WERI-Rb-1 (cell line): Measurements from ENCODE around the gene CIT.

ENCODE experiments used
- DNase-seq: peaks from one replicate; pipeline ENCODE4 v3.0.0-alpha.2; 2020
- H3K27ac ChIP-seq: fragments of 250-450 bp; sonication (Bioruptor Pico); 2 replicates; pipeline ENCODE4 v1.5.1; 2020; ENCODE audit warnings: mild to moderate bottlenecking, moderate library complexity
- H3K27me3 ChIP-seq: fragments of 250-450 bp; sonication (Bioruptor Pico); 2 replicates; pipeline ENCODE4 v1.5.1; 2021; ENCODE audit warnings: mild to moderate bottlenecking, low read depth, moderate library complexity; ENCODE audit not compliant: insufficient read depth, severe bottlenecking
- H3K36me3 ChIP-seq: fragments of 250-450 bp; sonication (Bioruptor Pico); 2 replicates; pipeline ENCODE4 v1.5.1; 2020; ENCODE audit warnings: mild to moderate bottlenecking, moderate library complexity
- H3K4me3 ChIP-seq: 2 replicates; pipeline ENCODE4 v1.5.1; 2011; ENCODE audit warnings: low read depth, mild to moderate bottlenecking, control low read depth, low read length
- H3K9me3 ChIP-seq: fragments of 250-450 bp; sonication (Bioruptor Pico); 2 replicates; pipeline ENCODE4 v1.5.1; 2021; ENCODE audit warnings: mild to moderate bottlenecking, moderate library complexity; ENCODE audit not compliant: severe bottlenecking
- CTCF ChIP-seq: IDR thresholded peaks from 2 replicates; pipeline ENCODE4 v1.5.1; 2011; ENCODE audit warnings: low read depth, mild to moderate bottlenecking, control low read depth, inconsistent platforms, low read length

The CIT gene

GRCh38 chr12:119843100-119843499 is 34.0 kb downstream of the CIT start:
- peaks cover 55% of the 10 kb centered on the region for H3K36me3 ChIP-seq
- no peak for DNase-seq
- H3K27me3 ChIP-seq, result no peaks in the 10 kb centered on the region
- H3K27ac ChIP-seq, result no peak overlapping the region
- H3K4me3 ChIP-seq, result no peak overlapping the region
- TF ChIP-seq CTCF, result no peak
- no peaks in the 10 kb centered on the region for H3K9me3 ChIP-seq

GRCh38 chr12:119842380-119842779 is 34.7 kb downstream of the CIT start:
- Histone ChIP-seq H3K36me3 (peaks cover 51% of the 10 kb centered on the region), H3K9me3 (no peaks in the 10 kb centered on the region), H3K4me3 (no peak overlapping the region), H3K27me3 (no peaks in the 10 kb centered on the region), H3K27ac (no peak overlapping the region)
- DNase-seq, result no peak
- TF ChIP-seq CTCF, result no peak

- Histone ChIP-seq H3K27me3 (no peaks in the 10 kb centered on the region), H3K4me3 (no peak overlapping the region), H3K27ac (no peak overlapping the region), H3K9me3 (no peaks in the 10 kb centered on the region), H3K36me3 (peaks cover 51% of the 10 kb centered on the region)
- TF ChIP-seq CTCF, result no peak
- no peak for DNase-seq
Measured at GRCh38 chr12:119841433-119842210, 35.5 kb downstream of the CIT start.

- no peak for DNase-seq
- H3K27me3 ChIP-seq, result no peaks in the 10 kb centered on the region
- H3K36me3 ChIP-seq, result peaks cover 46% of the 10 kb centered on the region
- H3K4me3 ChIP-seq, result no peak overlapping the region
- H3K9me3 ChIP-seq, result no peaks in the 10 kb centered on the region
- no peak for TF ChIP-seq CTCF
- H3K27ac ChIP-seq, result no peak overlapping the region
Measured at GRCh38 chr12:119840582-119840981, 36.5 kb downstream of the CIT start.

- DNase-seq, result no peak
- H3K36me3 ChIP-seq, result peaks cover 47% of the 10 kb centered on the region
- H3K27me3 ChIP-seq, result no peaks in the 10 kb centered on the region
- H3K27ac ChIP-seq, result no peak overlapping the region
- no peaks in the 10 kb centered on the region for H3K9me3 ChIP-seq
- no peak for TF ChIP-seq CTCF
- no peak overlapping the region for H3K4me3 ChIP-seq
Measured at GRCh38 chr12:119840168-119840567, 37.0 kb downstream of the CIT start.
